ENCODE results near the gene LDB2. TPM values are rescaled to one million over a fixed set of nuclear protein-coding genes. Genes with fewer than 3 reads are reported as not detected.

Gene LDB2
- total and polyA plus RNA-seq, 3 experiments from 2014 or later, result not detected

GRCh38 chr4:16733509-16733908, 164.9 kb downstream of the LDB2 start:
- H3K27me3 ChIP-seq (ENCODE audit: insufficient read depth, low read length, poor library complexity, severe bottlenecking), result no peaks in the 10 kb centered on the region
- Mint-ChIP-seq H3K4me3 (no peak overlapping the region), H3K27me3 (peaks cover 2 to 10% of the 10 kb centered on the region in 2 donors), H3K27ac (no peak overlapping the region), H3K9me3 (peaks cover 0 to 10% (median 3%) of the 10 kb centered on the region in 5 donors), H3K4me1 (no peaks in the 10 kb centered on the region), H3K36me3 (no peaks in the 10 kb centered on the region)
- H3K9me3 ChIP-seq (ENCODE audit: low read length), result no peaks in the 10 kb centered on the region
- no peak overlapping the region for H3K27ac ChIP-seq (ENCODE audit: low read depth, low read length)
- no peaks in the 10 kb centered on the region for H3K4me1 ChIP-seq (ENCODE audit: insufficient read depth, low read length)
- DNase-seq, result no peak
- H3K4me3 ChIP-seq (ENCODE audit: low read length), result no peak overlapping the region
- H3K36me3 ChIP-seq (ENCODE audit: insufficient read depth, low read length), result no peaks in the 10 kb centered on the region
- ChIA-PET CTCF (no interaction called here), POLR2A (no interaction called here)

GRCh38 chr4:16732741-16733140, 165.7 kb downstream of the LDB2 start:
- no peak overlapping the region for H3K4me3 ChIP-seq (ENCODE audit: low read length)
- POLR2A ChIA-PET, result no interaction called here
- H3K4me3 Mint-ChIP-seq, result no peak overlapping the region
- no peaks in the 10 kb centered on the region for H3K4me1 Mint-ChIP-seq
- no peak for DNase-seq
- H3K36me3 ChIP-seq (ENCODE audit: insufficient read depth, low read length), result no peaks in the 10 kb centered on the region
- peaks cover 0 to 10% (median 0%) of the 10 kb centered on the region in 5 donors for H3K9me3 Mint-ChIP-seq
- H3K27me3 Mint-ChIP-seq, result peaks cover 2 to 10% of the 10 kb centered on the region in 2 donors
- no peaks in the 10 kb centered on the region for H3K9me3 ChIP-seq (ENCODE audit: low read length)
- CTCF ChIA-PET, result no interaction called here
- H3K27ac Mint-ChIP-seq, result no peak overlapping the region
- H3K27me3 ChIP-seq (ENCODE audit: insufficient read depth, low read length, poor library complexity, severe bottlenecking), result no peaks in the 10 kb centered on the region
- H3K27ac ChIP-seq (ENCODE audit: low read depth, low read length), result no peak overlapping the region
- no peaks in the 10 kb centered on the region for H3K4me1 ChIP-seq (ENCODE audit: insufficient read depth, low read length)
- H3K36me3 Mint-ChIP-seq, result no peaks in the 10 kb centered on the region

GRCh38 chr4:16731776-16732380, 166.6 kb downstream of the LDB2 start:
- no peak for DNase-seq
- Histone ChIP-seq H3K36me3 (ENCODE audit: insufficient read depth, low read length) (no peaks in the 10 kb centered on the region), H3K9me3 (ENCODE audit: low read length) (no peaks in the 10 kb centered on the region), H3K27me3 (ENCODE audit: insufficient read depth, low read length, poor library complexity, severe bottlenecking) (no peaks in the 10 kb centered on the region), H3K27ac (ENCODE audit: low read depth, low read length) (no peak overlapping the region), H3K4me1 (ENCODE audit: insufficient read depth, low read length) (no peaks in the 10 kb centered on the region), H3K4me3 (ENCODE audit: low read length) (no peak overlapping the region)
- no peaks in the 10 kb centered on the region for H3K36me3 Mint-ChIP-seq
- peaks cover 3 to 10% of the 10 kb centered on the region in 2 donors for H3K27me3 Mint-ChIP-seq
- POLR2A ChIA-PET, result no interaction called here
- H3K9me3 Mint-ChIP-seq, result peaks cover 0 to 10% (median 0%) of the 10 kb centered on the region in 5 donors
- CTCF ChIA-PET, result no interaction called here
- H3K27ac Mint-ChIP-seq, result no peak overlapping the region
- no peak overlapping the region for H3K4me3 Mint-ChIP-seq
- H3K4me1 Mint-ChIP-seq, result no peaks in the 10 kb centered on the region

GRCh38 chr4:16730522-16731205, 167.8 kb downstream of the LDB2 start:
- H3K36me3 ChIP-seq (ENCODE audit: insufficient read depth, low read length), result no peaks in the 10 kb centered on the region
- H3K4me1 Mint-ChIP-seq, result no peaks in the 10 kb centered on the region
- H3K4me1 ChIP-seq (ENCODE audit: insufficient read depth, low read length), result no peaks in the 10 kb centered on the region
- H3K9me3 Mint-ChIP-seq, result peaks cover 0 to 5% (median under 1%) of the 10 kb centered on the region in 5 donors
- H3K4me3 Mint-ChIP-seq, result no peak overlapping the region
- CTCF ChIA-PET, result no interaction called here
- no peaks in the 10 kb centered on the region for H3K9me3 ChIP-seq (ENCODE audit: low read length)
- no peaks in the 10 kb centered on the region for H3K27me3 ChIP-seq (ENCODE audit: insufficient read depth, low read length, poor library complexity, severe bottlenecking)
- H3K27ac Mint-ChIP-seq, result no peak overlapping the region
- H3K27me3 Mint-ChIP-seq, result peaks cover 4 to 7% of the 10 kb centered on the region in 2 donors
- POLR2A ChIA-PET, result no interaction called here
- H3K36me3 Mint-ChIP-seq, result no peaks in the 10 kb centered on the region
- H3K27ac ChIP-seq (ENCODE audit: low read depth, low read length), result no peak overlapping the region
- no peak for DNase-seq
- no peak overlapping the region for H3K4me3 ChIP-seq (ENCODE audit: low read length)

- no peaks in the 10 kb centered on the region for H3K36me3 ChIP-seq (ENCODE audit: insufficient read depth, low read length)
- no peaks in the 10 kb centered on the region for H3K36me3 Mint-ChIP-seq
- POLR2A ChIA-PET, result no interaction called here
- DNase-seq, result no peak
- H3K27ac ChIP-seq (ENCODE audit: low read depth, low read length), result no peak overlapping the region
- H3K27me3 Mint-ChIP-seq, result peaks cover 6 to 7% of the 10 kb centered on the region in 2 donors
- CTCF ChIA-PET, result no interaction called here
- no peak overlapping the region for H3K27ac Mint-ChIP-seq
- no peaks in the 10 kb centered on the region for H3K9me3 ChIP-seq (ENCODE audit: low read length)
- no peaks in the 10 kb centered on the region for H3K4me1 ChIP-seq (ENCODE audit: insufficient read depth, low read length)
- no peaks in the 10 kb centered on the region for H3K27me3 ChIP-seq (ENCODE audit: insufficient read depth, low read length, poor library complexity, severe bottlenecking)
- H3K4me1 Mint-ChIP-seq, result no peaks in the 10 kb centered on the region
- no peak overlapping the region for H3K4me3 Mint-ChIP-seq
- no peak overlapping the region for H3K4me3 ChIP-seq (ENCODE audit: low read length)
- H3K9me3 Mint-ChIP-seq, result peaks cover 0 to 7% (median 3%) of the 10 kb centered on the region in 5 donors
These were observed 169.1 kb downstream of the LDB2 start for GRCh38 chr4:16729336-16729735.

- no peak overlapping the region for H3K4me3 ChIP-seq (ENCODE audit: low read length)
- no peak overlapping the region for H3K27ac ChIP-seq (ENCODE audit: low read depth, low read length)
- no peaks in the 10 kb centered on the region for H3K9me3 ChIP-seq (ENCODE audit: low read length)
- no peaks in the 10 kb centered on the region for H3K36me3 ChIP-seq (ENCODE audit: insufficient read depth, low read length)
- Mint-ChIP-seq H3K36me3 (no peaks in the 10 kb centered on the region), H3K4me3 (no peak overlapping the region), H3K9me3 (peaks cover 0 to 7% (median 3%) of the 10 kb centered on the region in 5 donors), H3K27ac (no peak overlapping the region), H3K27me3 (peaks cover 6 to 7% of the 10 kb centered on the region in 2 donors), H3K4me1 (no peaks in the 10 kb centered on the region)
- no peak for DNase-seq
- ChIA-PET POLR2A (no interaction called here), CTCF (no interaction called here)
- H3K4me1 ChIP-seq (ENCODE audit: insufficient read depth, low read length), result no peaks in the 10 kb centered on the region
- no peaks in the 10 kb centered on the region for H3K27me3 ChIP-seq (ENCODE audit: insufficient read depth, low read length, poor library complexity, severe bottlenecking)
These were observed 169.6 kb downstream of the LDB2 start for GRCh38 chr4:16728849-16729248.

- no peaks in the 10 kb centered on the region for H3K36me3 ChIP-seq (ENCODE audit: insufficient read depth, low read length)
- CTCF ChIA-PET, result no interaction called here
- Mint-ChIP-seq H3K9me3 (peaks cover 3 to 7% (median 6%) of the 10 kb centered on the region in 5 donors), H3K4me1 (no peaks in the 10 kb centered on the region), H3K27me3 (peaks cover 6 to 12% of the 10 kb centered on the region in 2 donors), H3K27ac (no peak overlapping the region), H3K36me3 (no peaks in the 10 kb centered on the region), H3K4me3 (no peak overlapping the region)
- H3K27ac ChIP-seq (ENCODE audit: low read depth, low read length), result no peak overlapping the region
- H3K4me1 ChIP-seq (ENCODE audit: insufficient read depth, low read length), result no peaks in the 10 kb centered on the region
- no peaks in the 10 kb centered on the region for H3K9me3 ChIP-seq (ENCODE audit: low read length)
- no peaks in the 10 kb centered on the region for H3K27me3 ChIP-seq (ENCODE audit: insufficient read depth, low read length, poor library complexity, severe bottlenecking)
- DNase-seq, result no peak
- POLR2A ChIA-PET, result no interaction called here
- H3K4me3 ChIP-seq (ENCODE audit: low read length), result no peak overlapping the region
These were observed 170.3 kb downstream of the LDB2 start for GRCh38 chr4:16728111-16728510.

- Mint-ChIP-seq H3K4me1 (no peaks in the 10 kb centered on the region), H3K36me3 (no peaks in the 10 kb centered on the region), H3K9me3 (peaks cover 3 to 7% (median 6%) of the 10 kb centered on the region in 5 donors), H3K27me3 (peaks cover 6 to 12% of the 10 kb centered on the region in 2 donors), H3K27ac (no peak overlapping the region), H3K4me3 (no peak overlapping the region)
- H3K4me3 ChIP-seq (ENCODE audit: low read length), result no peak overlapping the region
- H3K4me1 ChIP-seq (ENCODE audit: insufficient read depth, low read length), result no peaks in the 10 kb centered on the region
- no peaks in the 10 kb centered on the region for H3K9me3 ChIP-seq (ENCODE audit: low read length)
- POLR2A ChIA-PET, result no interaction called here
- H3K27ac ChIP-seq (ENCODE audit: low read depth, low read length), result no peak overlapping the region
- no peaks in the 10 kb centered on the region for H3K27me3 ChIP-seq (ENCODE audit: insufficient read depth, low read length, poor library complexity, severe bottlenecking)
- DNase-seq, result no peak
- CTCF ChIA-PET, result no interaction called here
- no peaks in the 10 kb centered on the region for H3K36me3 ChIP-seq (ENCODE audit: insufficient read depth, low read length)
These were observed 171.2 kb downstream of the LDB2 start for GRCh38 chr4:16727218-16727617.

Measured in CD8-positive, alpha-beta memory T cell (primary cell).